H1 (cell line): ENCODE measurements around the gene AHSP. TPM values are rescaled to one million over a fixed set of nuclear protein-coding genes. Genes with fewer than 3 reads are reported as not detected.

ENCODE experiments used
- NRF1 ChIP-seq: IDR thresholded peaks from 2 replicates; pipeline ENCODE4 v1.6.1; 2011; ENCODE audit warnings: mild to moderate bottlenecking, low read depth, low read length, improper control_type of control experiment
- RFX5 ChIP-seq: IDR thresholded peaks from 2 replicates; pipeline ENCODE4 v1.6.1; 2011; ENCODE audit warnings: low read depth, low read length, improper control_type of control experiment, borderline replicate concordance
- SP4 ChIP-seq: IDR thresholded peaks from 2 replicates; pipeline ENCODE4 v1.6.1; 2012; ENCODE audit warnings: low read length, inconsistent platforms
- polyA plus RNA-seq, 7 experiments: library from polyadenylated mRNA; depleted of rRNA in 3 of 7; stranded (reverse) in 5 of 7; unstranded in 2 of 7; fragments of >200 nt in 5 of 7; fragments of 200-250 nt in 2 of 7; gene quantifications; 1 replicate in 5 of 7; 2 replicates in 1 of 7; 4 replicates in 1 of 7; pipeline versions ENCODE4 v1.2.1 to v1.2.3, GENCODE V29; 2011 to 2013; ENCODE audit warnings: missing spikeins in 2 of 7, mixed read lengths in 2 of 7
- total RNA-seq: library from RNA; stranded (reverse); fragmentation: NEBNext Ultra II Directional; extraction: Animal tissue kit (Norgen Biotek cat#: 25700); gene quantifications from 2 replicates; pipeline ENCODE4 v1.2.1, GENCODE V29; 2021

AHSP gene
- total and polyA plus RNA-seq, 2 of the 8 experiments (the other 6 are each of a cell fraction or from before 2014, with no cell fraction given) = 0.91 to 15.3 TPM

DNA sequence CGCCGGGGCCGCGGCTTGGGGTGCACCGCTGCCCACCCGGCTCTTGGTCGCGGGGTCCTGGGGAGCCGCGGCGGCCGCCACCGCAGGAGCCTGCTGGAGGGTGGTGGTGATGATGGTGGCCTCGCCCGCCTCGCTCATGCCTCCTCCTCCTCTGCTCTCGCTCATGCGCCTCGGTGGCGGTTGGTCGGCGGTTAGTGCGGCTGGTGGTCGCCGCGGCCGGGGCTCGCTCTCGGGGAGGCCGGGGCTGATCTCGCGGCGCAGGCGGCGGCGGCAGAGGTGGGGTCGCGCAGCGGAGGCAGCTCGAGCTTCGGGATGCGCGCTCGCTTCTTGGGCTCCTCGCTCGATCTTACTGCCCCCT lies 41.6 kb downstream of the AHSP start (continued):
- TF ChIP-seq NRF1 = no peak
- no peak for TF ChIP-seq RFX5
- TF ChIP-seq SP4 = no peak
